ENCODE data around the gene PACSIN3. TPM values are rescaled to one million over a fixed set of nuclear protein-coding genes. Genes with fewer than 3 reads are reported as not detected.

Gene PACSIN3
- 10 to 100 TPM in 1 of 3 donors, 1 to 10 TPM in 2; 5.3 to 15.2 (median 5.8) TPM for total RNA-seq

GRCh38 chr11:47186076-47186699 lies at the start of gene PACSIN3:
Gene PACSIN3, minus strand, starts transcription at chr11:47186434. Its CDS starts 3,707 bp downstream, at chr11:47182727.
- ATAC-seq (peak; percentile 82 to 83), DNase-seq (peak; percentile 29)
- no peaks in the 10 kb centered on the region for H3K36me3 Mint-ChIP-seq (ENCODE audit: insufficient read depth)
- peak within 1 kb of the TSS; percentile 69 for H3K4me3 Mint-ChIP-seq
- H3K4me1 Mint-ChIP-seq (ENCODE audit: low read depth) = peaks cover 7% of the 10 kb centered on the region
- H3K27me3 Mint-ChIP-seq (ENCODE audit: low read depth) = peaks cover 32% of the 10 kb centered on the region
- no peaks in the 10 kb centered on the region for H3K9me3 Mint-ChIP-seq

- H3K4me3 Mint-ChIP-seq = peak overlapping the region; percentile 27
Measured at GRCh38 chr11:47235163-47235562, 48.9 kb upstream of the PACSIN3 start.

GRCh38 chr11:47234669-47235100 lies 48.5 kb upstream of the PACSIN3 start:
- Mint-ChIP-seq H3K27me3 (ENCODE audit: low read depth) (no peaks in the 10 kb centered on the region), H3K36me3 (ENCODE audit: insufficient read depth) (peaks cover 24% of the 10 kb centered on the region), H3K4me1 (ENCODE audit: low read depth) (peaks cover 27% of the 10 kb centered on the region), H3K4me3 (peak overlapping the region; percentile 27), H3K9me3 (no peaks in the 10 kb centered on the region)
- ATAC-seq (peak; percentile 67 to 71), DNase-seq (peak; percentile 47)

More at GRCh38 chr11:47235163-47235562, 48.9 kb upstream of the PACSIN3 start:
- Mint-ChIP-seq H3K4me1 (ENCODE audit: low read depth) (peaks cover 27% of the 10 kb centered on the region), H3K36me3 (ENCODE audit: insufficient read depth) (peaks cover 28% of the 10 kb centered on the region), H3K9me3 (no peaks in the 10 kb centered on the region), H3K27me3 (ENCODE audit: low read depth) (no peaks in the 10 kb centered on the region)
- peak; percentile 4 to 32 for ATAC-seq
- DNase-seq = no peak

- peaks cover 25% of the 10 kb centered on the region for H3K36me3 Mint-ChIP-seq (ENCODE audit: insufficient read depth)
Measured at GRCh38 chr11:47233989-47234668, 47.9 kb upstream of the PACSIN3 start.

GRCh38 chr11:47233051-47233450 lies 46.8 kb upstream of the PACSIN3 start:
- Mint-ChIP-seq H3K9me3 (no peaks in the 10 kb centered on the region), H3K27me3 (ENCODE audit: low read depth) (no peaks in the 10 kb centered on the region), H3K36me3 (ENCODE audit: insufficient read depth) (peaks cover 29% of the 10 kb centered on the region), H3K4me1 (ENCODE audit: low read depth) (peaks cover 27% of the 10 kb centered on the region), H3K4me3 (no peak overlapping the region)
- ATAC-seq = no peak
- no peak for DNase-seq

More at GRCh38 chr11:47233989-47234668, 47.9 kb upstream of the PACSIN3 start:
- no peaks in the 10 kb centered on the region for H3K27me3 Mint-ChIP-seq (ENCODE audit: low read depth)
- ATAC-seq (peak; percentile 11 to 52), DNase-seq (no peak)
- no peaks in the 10 kb centered on the region for H3K9me3 Mint-ChIP-seq
- H3K4me1 Mint-ChIP-seq (ENCODE audit: low read depth) = peaks cover 27% of the 10 kb centered on the region
- H3K4me3 Mint-ChIP-seq = peak overlapping the region; percentile 27

- peaks cover 19% of the 10 kb centered on the region for H3K4me1 Mint-ChIP-seq (ENCODE audit: low read depth)
- DNase-seq (no peak), ATAC-seq (no peak)
- no peaks in the 10 kb centered on the region for H3K27me3 Mint-ChIP-seq (ENCODE audit: low read depth)
- peaks cover 22% of the 10 kb centered on the region for H3K36me3 Mint-ChIP-seq (ENCODE audit: insufficient read depth)
- no peaks in the 10 kb centered on the region for H3K9me3 Mint-ChIP-seq
- no peak overlapping the region for H3K4me3 Mint-ChIP-seq
Measured at GRCh38 chr11:47229161-47229560, 42.9 kb upstream of the PACSIN3 start.

GRCh38 chr11:47225552-47226400 lies 39.5 kb upstream of the PACSIN3 start:
- H3K4me1 Mint-ChIP-seq (ENCODE audit: low read depth) = peaks cover 17% of the 10 kb centered on the region
- no peaks in the 10 kb centered on the region for H3K9me3 Mint-ChIP-seq
- peaks cover 25% of the 10 kb centered on the region for H3K36me3 Mint-ChIP-seq (ENCODE audit: insufficient read depth)
- peak overlapping the region; percentile 19 for H3K4me3 Mint-ChIP-seq
- peak; percentile 99 to 100 for ATAC-seq
- DNase-seq = no peak
- H3K27me3 Mint-ChIP-seq (ENCODE audit: low read depth) = no peaks in the 10 kb centered on the region

GRCh38 chr11:47222696-47223095 lies 36.5 kb upstream of the PACSIN3 start:
- no peak overlapping the region for H3K4me3 Mint-ChIP-seq
- H3K36me3 Mint-ChIP-seq (ENCODE audit: insufficient read depth) = peaks cover 35% of the 10 kb centered on the region
- peaks cover 37% of the 10 kb centered on the region for H3K4me1 Mint-ChIP-seq (ENCODE audit: low read depth)
- DNase-seq (no peak), ATAC-seq (no peak)
- H3K27me3 Mint-ChIP-seq (ENCODE audit: low read depth) = no peaks in the 10 kb centered on the region
- no peaks in the 10 kb centered on the region for H3K9me3 Mint-ChIP-seq

- H3K4me3 Mint-ChIP-seq = no peak overlapping the region
- peaks cover 45% of the 10 kb centered on the region for H3K4me1 Mint-ChIP-seq (ENCODE audit: low read depth)
- no peaks in the 10 kb centered on the region for H3K27me3 Mint-ChIP-seq (ENCODE audit: low read depth)
- no peaks in the 10 kb centered on the region for H3K9me3 Mint-ChIP-seq
- ATAC-seq = no peak
- H3K36me3 Mint-ChIP-seq (ENCODE audit: insufficient read depth) = peaks cover 32% of the 10 kb centered on the region
- DNase-seq = no peak
Measured at GRCh38 chr11:47220401-47220821, 34.2 kb upstream of the PACSIN3 start.

GRCh38 chr11:47216121-47216798 lies 30.0 kb upstream of the PACSIN3 start:
- Mint-ChIP-seq H3K4me3 (peak overlapping the region; percentile 96), H3K4me1 (ENCODE audit: low read depth) (peaks cover 43% of the 10 kb centered on the region), H3K9me3 (no peaks in the 10 kb centered on the region), H3K27me3 (ENCODE audit: low read depth) (no peaks in the 10 kb centered on the region), H3K36me3 (ENCODE audit: insufficient read depth) (peaks cover 26% of the 10 kb centered on the region)
- ATAC-seq (peak; percentile 58 to 62), DNase-seq (peak; percentile 62)

GRCh38 chr11:47215366-47215910 lies 29.2 kb upstream of the PACSIN3 start:
- Mint-ChIP-seq H3K4me1 (ENCODE audit: low read depth) (peaks cover 42% of the 10 kb centered on the region), H3K36me3 (ENCODE audit: insufficient read depth) (peaks cover 25% of the 10 kb centered on the region), H3K27me3 (ENCODE audit: low read depth) (no peaks in the 10 kb centered on the region), H3K9me3 (no peaks in the 10 kb centered on the region), H3K4me3 (peak overlapping the region; percentile 96)
- DNase-seq = no peak
- ATAC-seq = no peak

- Mint-ChIP-seq H3K4me3 (peak overlapping the region; percentile 96), H3K27me3 (ENCODE audit: low read depth) (no peaks in the 10 kb centered on the region), H3K9me3 (no peaks in the 10 kb centered on the region), H3K36me3 (ENCODE audit: insufficient read depth) (peaks cover 15% of the 10 kb centered on the region), H3K4me1 (ENCODE audit: low read depth) (peaks cover 33% of the 10 kb centered on the region)
- DNase-seq = peak; percentile 75
- ATAC-seq = peak; percentile 62 to 65
Measured at GRCh38 chr11:47213950-47214565, 27.8 kb upstream of the PACSIN3 start.

GRCh38 chr11:47212938-47213337 lies 26.7 kb upstream of the PACSIN3 start:
- H3K36me3 Mint-ChIP-seq (ENCODE audit: insufficient read depth) = peaks cover 9% of the 10 kb centered on the region
- no peaks in the 10 kb centered on the region for H3K9me3 Mint-ChIP-seq
- DNase-seq (no peak), ATAC-seq (no peak)
- no peak overlapping the region for H3K4me3 Mint-ChIP-seq
- H3K27me3 Mint-ChIP-seq (ENCODE audit: low read depth) = no peaks in the 10 kb centered on the region
- H3K4me1 Mint-ChIP-seq (ENCODE audit: low read depth) = peaks cover 25% of the 10 kb centered on the region
